ENCODE data around the gene CRADD. TPM values are rescaled to one million over a fixed set of nuclear protein-coding genes. Genes with fewer than 3 reads are reported as not detected.
"Not testable (repeated sequence)": the region's sequence is repeated elsewhere in the genome, so short reads cannot be mapped to it uniquely, and the experiment has no call there.

CRADD gene
- total RNA-seq, 4 donors from 2014 or later, result 23.5 to 35.3 (median 26.1) TPM

GRCh38 chr12:93709386-93709785, 32.2 kb downstream of the CRADD start:
- no peak overlapping the region for H3K4me3 ChIP-seq
- H3K4me1 ChIP-seq, result peaks cover 21 to 62% (median 50%) of the 10 kb centered on the region in 4 donors
- DNase-seq (ENCODE audit: extremely low spot score), result no peak
- H3K27ac ChIP-seq (replicated peaks in 1 of 4), result no peak overlapping the region
- peaks cover 0 to 15% (median 10%) of the 10 kb centered on the region in 4 donors for H3K9me3 ChIP-seq
- TF ChIP-seq EP300 (IDR thresholded peaks at IDR 0.05) (no peak), POLR2AphosphoS5 (IDR thresholded peaks at IDR 0.05) (no peak), CTCF (IDR thresholded peaks at IDR 0.05) (no peak), POLR2A (IDR thresholded peaks at IDR 0.05; ENCODE audit: low read depth) (no peak)
- intact Hi-C loops (cut with DNase I), result no loop called here
- 95% methylated on average over 4 of the region's 4 CpGs for WGBS
- no peaks in the 10 kb centered on the region for H3K36me3 ChIP-seq
- H3K27me3 ChIP-seq, result no peaks in the 10 kb centered on the region

GRCh38 chr12:93710574-93710926, 33.4 kb downstream of the CRADD start:
- Histone ChIP-seq H3K27ac (replicated peaks in 1 of 4) (peak overlapping the region in 1 of 4 donors; percentile 69), H3K4me1 (peaks cover 29 to 51% (median 39%) of the 10 kb centered on the region in 4 donors)
- 96% methylated on average over 2 of the region's 2 CpGs for WGBS

GRCh38 chr12:93711502-93711901, 34.3 kb downstream of the CRADD start:
- DNase-seq (ENCODE audit: extremely low spot score); H3K4me3 ChIP-seq; H3K27me3 ChIP-seq; intact Hi-C loops (cut with DNase I); H3K36me3 ChIP-seq: not testable (repeated sequence)
- peak in 1 of 2 donors; percentile 15 for TF ChIP-seq POLR2AphosphoS5 (IDR thresholded peaks at IDR 0.05)
- 100% methylated on average over 1 of the region's 1 CpG for WGBS
- peaks cover 22 to 41% (median 31%) of the 10 kb centered on the region in 4 donors for H3K4me1 ChIP-seq
- peak overlapping the region in 3 of 4 donors; percentile 46 to 69 (median 62) for H3K27ac ChIP-seq (replicated peaks in 1 of 4)
- H3K9me3 ChIP-seq, result peaks cover 0 to 15% (median 10%) of the 10 kb centered on the region in 4 donors

More at GRCh38 chr12:93710574-93710926, 33.4 kb downstream of the CRADD start:
- H3K4me3 ChIP-seq, result no peak overlapping the region
- DNase-seq (ENCODE audit: extremely low spot score), result no peak
- no peaks in the 10 kb centered on the region for H3K27me3 ChIP-seq
- peaks cover 0 to 15% (median 10%) of the 10 kb centered on the region in 4 donors for H3K9me3 ChIP-seq
- intact Hi-C loops (cut with DNase I), result no loop called here
- no peaks in the 10 kb centered on the region for H3K36me3 ChIP-seq
- no peak for TF ChIP-seq CTCF (IDR thresholded peaks at IDR 0.05)
- no peak for TF ChIP-seq EP300 (IDR thresholded peaks at IDR 0.05)
- TF ChIP-seq POLR2AphosphoS5 (IDR thresholded peaks at IDR 0.05), result no peak
- TF ChIP-seq POLR2A (IDR thresholded peaks at IDR 0.05; ENCODE audit: low read depth), result no peak

GRCh38 chr12:93712200-93712599, 35.0 kb downstream of the CRADD start:
- intact Hi-C loops (cut with DNase I), result no loop called here
- WGBS, result 79% methylated on average over 3 of the region's 3 CpGs
- H3K9me3 ChIP-seq, result peaks cover 0 to 15% (median 10%) of the 10 kb centered on the region in 4 donors
- H3K4me3 ChIP-seq, result no peak overlapping the region
- peak overlapping the region in 3 of 4 donors; percentile 46 to 69 (median 62) for H3K27ac ChIP-seq (replicated peaks in 1 of 4)
- DNase-seq (ENCODE audit: extremely low spot score), result no peak
- TF ChIP-seq POLR2AphosphoS5 (IDR thresholded peaks at IDR 0.05) (no peak), POLR2A (IDR thresholded peaks at IDR 0.05; ENCODE audit: low read depth) (no peak), EP300 (IDR thresholded peaks at IDR 0.05) (no peak), CTCF (IDR thresholded peaks at IDR 0.05) (no peak)
- H3K36me3 ChIP-seq, result no peaks in the 10 kb centered on the region
- no peaks in the 10 kb centered on the region for H3K27me3 ChIP-seq
- H3K4me1 ChIP-seq, result peaks cover 16 to 34% (median 26%) of the 10 kb centered on the region in 4 donors

GRCh38 chr12:93713060-93713459, 35.9 kb downstream of the CRADD start:
- DNase-seq (ENCODE audit: extremely low spot score), result no peak
- Histone ChIP-seq H3K27me3 (no peaks in the 10 kb centered on the region), H3K27ac (replicated peaks in 1 of 4) (peak overlapping the region in 2 of 4 donors; percentile 27 to 69), H3K4me3 (no peak overlapping the region), H3K9me3 (peaks cover 0 to 15% (median 10%) of the 10 kb centered on the region in 4 donors), H3K4me1 (peaks cover 16 to 29% (median 25%) of the 10 kb centered on the region in 4 donors), H3K36me3 (no peaks in the 10 kb centered on the region)
- TF ChIP-seq CTCF (IDR thresholded peaks at IDR 0.05) (no peak), EP300 (IDR thresholded peaks at IDR 0.05) (no peak), POLR2A (IDR thresholded peaks at IDR 0.05; ENCODE audit: low read depth) (no peak), POLR2AphosphoS5 (IDR thresholded peaks at IDR 0.05) (no peak)
- 78% methylated on average over 5 of the region's 5 CpGs for WGBS
- intact Hi-C loops (cut with DNase I), result no loop called here
